Adipose tissue (tissue), 3 donors: ENCODE results near the gene TRNP1. TPM values are rescaled to one million over a fixed set of nuclear protein-coding genes. Genes with fewer than 3 reads are reported as not detected.

Experiments
- H3K27ac ChIP-seq: one replicate; pipeline ENCODE4 v1.5.1; 2013; ENCODE audit warnings: low read depth, low read length
- WGBS, 3 donors: extraction: QIAGEN DNeasy Blood & Tissue Kit; methylation state at CpG; one replicate each; pipeline ENCODE4 v1.1.7; 2013; 5-methylcytosine and 5-hydroxymethylcytosine counted together
- polyA plus RNA-seq, 3 donors: library from polyadenylated mRNA; stranded (reverse); fragments of 200-250 nt; gene quantifications; one replicate each; pipeline ENCODE4 v1.2.3, GENCODE V29; 2013
- donor health status: healthy with polysubstance abuse.
- donor health status: Bipolar disorder and iron deficiency.
- donor health status: healthy.

TRNP1 gene
- polyA plus RNA-seq, 3 donors: 9.1 to 10.4 (median 10.3) TPM

GRCh38 chr1:27011976-27012563, 18.6 kb downstream of the TRNP1 start:
- 27 to 34% (median 32%) methylated on average over 23 to 24 of the region's 24 CpGs for WGBS, 3 donors
- H3K27ac ChIP-seq: no peak overlapping the region

- H3K27ac ChIP-seq: no peak overlapping the region
- WGBS, 3 donors: 28 to 67% (median 35%) methylated on average over 2 to 3 of the region's 3 CpGs
Measured at GRCh38 chr1:27015260-27015659, 21.8 kb downstream of the TRNP1 start.

DNA sequence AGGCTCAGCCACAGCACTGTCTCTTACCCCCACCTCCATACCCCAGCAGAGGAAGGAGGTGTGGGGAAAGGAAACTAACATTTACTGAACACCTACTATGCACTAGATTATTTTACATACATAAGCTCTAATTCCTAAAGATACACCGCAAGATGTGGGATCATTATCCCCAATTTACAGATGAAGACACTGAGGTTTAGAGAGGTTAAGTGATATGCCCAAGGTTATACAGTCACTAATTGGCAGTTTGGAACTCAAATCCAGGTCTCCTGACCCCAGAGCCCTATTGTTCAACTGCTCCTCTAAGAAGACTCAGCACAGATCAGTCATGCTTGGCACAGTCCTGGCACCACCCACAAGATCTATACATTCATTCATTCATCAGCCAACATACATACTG, 22.9 kb downstream of the TRNP1 start:
- whole genome bisulfite sequencing, 3 donors: 96 to 100% (median 97%) methylated on average over 1 of the region's 1 CpG
- H3K27ac ChIP-seq: no peak overlapping the region

GRCh38 chr1:27017207-27017606, 23.7 kb downstream of the TRNP1 start:
- 80 to 92% (median 88%) methylated on average over 4 of the region's 4 CpGs for WGBS, 3 donors
- no peak overlapping the region for H3K27ac ChIP-seq

GRCh38 chr1:27018316-27018715, 24.8 kb downstream of the TRNP1 start:
- no peak overlapping the region for H3K27ac ChIP-seq
- 88 to 93% (median 88%) methylated on average over 3 of the region's 3 CpGs for WGBS, 3 donors

- 53 to 58% (median 56%) methylated on average over 9 of the region's 9 CpGs for WGBS, 3 donors
Measured at GRCh38 chr1:27021354-27022031, 28.0 kb downstream of the TRNP1 start.

DNA sequence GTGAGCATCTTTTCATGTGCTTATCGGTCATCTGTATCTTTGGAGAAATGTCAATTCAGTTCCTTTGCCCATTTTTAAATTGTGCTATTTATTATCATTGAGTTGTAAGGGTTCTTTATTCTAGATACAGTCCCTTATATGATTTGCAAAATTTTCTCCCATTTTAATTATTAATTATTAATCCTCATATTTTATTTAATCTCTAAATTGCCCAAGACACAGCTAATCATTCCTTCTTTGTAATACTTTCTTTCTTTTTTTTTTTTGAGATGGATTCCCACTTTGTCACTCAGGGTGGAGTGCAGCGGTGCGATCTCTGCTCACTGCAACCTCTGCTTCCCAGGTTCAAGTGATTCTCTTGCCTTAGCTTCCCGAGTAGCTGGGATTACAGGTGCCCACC, 32.2 kb downstream of the TRNP1 start:
- WGBS, 3 donors: 97 to 98% (median 97%) methylated on average over 4 of the region's 4 CpGs
- no peak overlapping the region for H3K27ac ChIP-seq

More at GRCh38 chr1:27021354-27022031, 28.0 kb downstream of the TRNP1 start:
- H3K27ac ChIP-seq: no peak overlapping the region

GRCh38 chr1:27026621-27027574, 33.4 kb downstream of the TRNP1 start:
- H3K27ac ChIP-seq: no peak overlapping the region
- WGBS, 3 donors: 67 to 80% (median 69%) methylated on average over 19 of the region's 19 CpGs

DNA sequence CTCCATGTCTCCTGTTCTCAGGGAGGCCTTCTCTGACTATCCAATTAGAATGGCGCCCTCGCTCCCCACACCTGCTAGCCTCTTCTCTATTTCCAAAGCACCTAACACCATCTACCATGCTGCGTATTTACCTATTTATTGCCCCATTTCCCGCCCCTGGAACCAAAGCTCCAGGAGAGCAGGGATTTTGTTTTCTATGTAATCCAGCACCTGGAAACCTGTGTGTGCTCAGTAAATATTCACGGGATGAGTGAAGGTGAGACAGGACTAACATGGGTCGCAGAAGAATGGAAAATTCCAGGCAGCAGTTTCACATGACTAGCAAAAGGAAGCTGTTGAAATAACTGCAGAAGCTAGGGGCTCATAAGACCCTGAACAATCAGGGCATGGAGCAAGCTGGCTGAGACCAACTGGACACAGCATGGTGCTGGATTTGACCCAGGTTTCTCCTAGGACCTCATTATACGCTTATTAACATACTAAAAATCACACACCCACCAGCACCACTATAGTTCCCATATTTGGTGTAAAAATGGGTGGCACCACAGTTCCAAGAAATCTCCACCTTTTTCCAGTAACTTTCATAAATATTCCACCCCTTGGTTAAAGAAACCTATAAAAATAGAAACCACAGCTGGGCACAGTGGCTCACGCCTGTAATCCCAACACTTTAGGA, 34.2 kb downstream of the TRNP1 start:
- H3K27ac ChIP-seq: no peak overlapping the region
- 55 to 74% (median 72%) methylated on average over 8 of the region's 8 CpGs for WGBS, 3 donors

DNA sequence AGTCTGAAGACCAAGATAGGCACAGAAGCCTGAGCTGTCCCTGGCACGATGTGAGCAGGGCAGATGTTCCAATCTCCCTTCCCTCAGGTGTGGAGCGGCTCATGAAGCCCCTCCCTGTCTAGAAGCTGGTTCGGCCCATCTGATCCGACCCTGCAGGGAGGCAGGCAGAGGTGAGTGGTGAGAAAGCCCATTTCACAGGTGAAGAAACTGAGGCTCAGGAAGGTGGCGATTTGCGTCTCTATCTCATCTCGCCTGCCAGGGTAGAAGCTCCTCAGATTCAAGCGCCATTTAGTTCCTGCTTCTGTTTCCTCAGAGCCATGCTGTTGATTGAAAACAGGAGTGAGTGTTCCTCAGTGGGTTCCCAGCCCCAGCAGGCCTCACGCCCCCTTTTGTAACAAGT, 36.0 kb downstream of the TRNP1 start:
- no peak overlapping the region for H3K27ac ChIP-seq
- 87 to 88% (median 88%) methylated on average over 9 of the region's 9 CpGs for WGBS, 3 donors

GRCh38 chr1:27031235-27032118, 38.0 kb downstream of the TRNP1 start:
- 23 to 29% (median 28%) methylated on average over 43 of the region's 43 CpGs for WGBS, 3 donors

DNA sequence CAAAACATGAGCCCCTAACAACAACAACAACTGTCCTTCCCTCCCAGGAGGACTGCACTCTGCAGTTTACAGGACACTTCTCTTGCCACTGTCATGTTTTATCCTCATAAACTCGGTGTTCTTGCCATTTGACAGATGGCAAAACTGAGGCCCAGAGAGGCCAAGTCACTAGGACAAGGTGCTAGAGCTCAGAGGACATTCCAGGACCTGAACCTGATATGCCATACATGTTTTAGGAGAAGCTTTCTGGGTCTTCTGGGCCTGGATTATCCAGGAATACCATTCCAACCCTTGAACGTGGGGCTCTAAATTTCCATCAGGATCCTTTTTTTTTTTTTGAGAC, 38.6 kb downstream of the TRNP1 start:
- no peak overlapping the region for H3K27ac ChIP-seq
- WGBS, 3 donors: 82 to 85% (median 83%) methylated on average over 2 of the region's 2 CpGs

More at GRCh38 chr1:27031235-27032118, 38.0 kb downstream of the TRNP1 start:
- H3K27ac ChIP-seq: peak overlapping the region; percentile 70

GRCh38 chr1:27033043-27033746, 39.7 kb downstream of the TRNP1 start:
- 69 to 83% (median 82%) methylated on average over 7 of the region's 7 CpGs for WGBS, 3 donors
- H3K27ac ChIP-seq: no peak overlapping the region

- WGBS, 3 donors: 92 to 96% (median 93%) methylated on average over 4 of the region's 4 CpGs
Measured at GRCh38 chr1:27035344-27035743, 41.9 kb downstream of the TRNP1 start.

DNA sequence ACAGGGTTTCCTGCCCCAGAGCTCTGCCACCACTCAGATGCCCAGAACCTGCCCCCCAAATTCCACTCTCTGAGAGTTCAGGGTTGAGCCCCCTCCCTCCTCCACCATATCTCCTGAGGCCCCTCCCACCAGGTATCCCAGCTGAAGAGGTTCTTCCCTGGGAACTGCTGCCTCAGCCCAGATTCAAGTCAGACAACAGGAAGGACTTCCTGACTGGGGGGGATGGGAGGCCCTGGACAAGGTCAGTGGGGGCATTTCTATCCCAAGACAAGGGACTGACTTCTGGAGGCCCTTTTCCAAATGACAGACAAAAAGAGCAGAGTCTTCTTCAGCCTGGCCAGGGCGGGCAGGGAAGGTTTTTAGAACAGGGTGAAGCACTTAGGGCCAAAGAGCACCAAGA, 43.2 kb downstream of the TRNP1 start:
- H3K27ac ChIP-seq: no peak overlapping the region
- 81 to 88% (median 84%) methylated on average over 1 of the region's 1 CpG for WGBS, 3 donors

More at GRCh38 chr1:27035344-27035743, 41.9 kb downstream of the TRNP1 start:
- no peak overlapping the region for H3K27ac ChIP-seq

- 46 to 68% (median 66%) methylated on average over 10 of the region's 10 CpGs for WGBS, 3 donors
- no peak overlapping the region for H3K27ac ChIP-seq
Measured at GRCh38 chr1:27037518-27037917, 44.0 kb downstream of the TRNP1 start.

DNA sequence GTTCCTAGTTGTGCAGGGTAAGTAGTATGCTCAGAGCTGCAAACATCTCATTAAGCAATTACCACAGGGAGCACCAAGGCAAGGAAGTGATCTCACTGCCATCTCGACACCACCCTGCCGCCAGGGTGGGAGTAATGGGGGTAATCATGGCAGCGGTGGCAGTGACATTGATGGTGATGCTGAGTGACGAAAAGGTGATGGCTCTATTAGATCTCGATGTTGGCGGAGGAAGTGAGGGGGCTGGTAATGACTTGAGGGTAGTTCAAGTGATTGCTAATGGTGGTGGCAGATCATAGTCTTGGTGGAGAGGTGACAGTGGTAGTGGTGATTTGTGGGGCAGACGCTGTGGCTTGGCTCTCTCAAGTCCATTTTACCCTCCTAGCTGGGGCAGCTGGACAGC, 44.5 kb downstream of the TRNP1 start:
- 73 to 81% (median 78%) methylated on average over 7 of the region's 7 CpGs for WGBS, 3 donors
- H3K27ac ChIP-seq: no peak overlapping the region
